A549 (cell line): ENCODE data around the gene C2orf69.

Experiments used
- BCL3 ChIP-seq: fragments of >200 bp; sonication (Bioruptor Twin); formaldehyde crosslinking; IDR thresholded peaks from 3 replicates; pipeline ENCODE4 v1.6.1; 2016
- CTCF ChIP-seq: fragments of >200 bp; sonication (Bioruptor Twin); formaldehyde crosslinking; IDR thresholded peaks from 3 replicates; pipeline ENCODE4 v1.5.1; 2016
- POLR2A ChIP-seq: IDR thresholded peaks from 2 replicates; pipeline ENCODE4 v1.6.1; 2012; ENCODE audit warnings: mild to moderate bottlenecking, low read length
- RFX5 ChIP-seq: fragments of 450-650 bp; IDR thresholded peaks from 2 replicates; pipeline ENCODE4 v1.7.1; 2014; ENCODE audit warnings: antibody characterized with exemption, mild to moderate bottlenecking, moderate library complexity

- TF ChIP-seq POLR2A, result no peak
- no peak for TF ChIP-seq RFX5
- TF ChIP-seq BCL3, result no peak
- TF ChIP-seq CTCF, result no peak
Observed at GRCh38 chr2:199922856-199923255, 11.8 kb downstream of the C2orf69 start.
